HG02798 (cell line): ENCODE results near the gene NRXN3.
"Not testable (repeated sequence)": the region's sequence is repeated elsewhere in the genome, so short reads cannot be mapped to it uniquely, and the experiment has no call there.

ENCODE experiments used
- ATAC-seq: cut with Tn5 transposase; IDR thresholded peaks from one replicate; pipeline ENCODE4 v1.9.1; 2021; ENCODE audit warnings: mild to moderate bottlenecking; ENCODE audit not compliant: unreplicated experiment, poor library complexity

Gene NRXN3

GRCh38 chr14:78383060-78383459 lies 212.9 kb downstream of the NRXN3 start:
- ATAC-seq, result no peak

- no peak for ATAC-seq
Observed at GRCh38 chr14:78398216-78398615, 228.0 kb downstream of the NRXN3 start.

DNA sequence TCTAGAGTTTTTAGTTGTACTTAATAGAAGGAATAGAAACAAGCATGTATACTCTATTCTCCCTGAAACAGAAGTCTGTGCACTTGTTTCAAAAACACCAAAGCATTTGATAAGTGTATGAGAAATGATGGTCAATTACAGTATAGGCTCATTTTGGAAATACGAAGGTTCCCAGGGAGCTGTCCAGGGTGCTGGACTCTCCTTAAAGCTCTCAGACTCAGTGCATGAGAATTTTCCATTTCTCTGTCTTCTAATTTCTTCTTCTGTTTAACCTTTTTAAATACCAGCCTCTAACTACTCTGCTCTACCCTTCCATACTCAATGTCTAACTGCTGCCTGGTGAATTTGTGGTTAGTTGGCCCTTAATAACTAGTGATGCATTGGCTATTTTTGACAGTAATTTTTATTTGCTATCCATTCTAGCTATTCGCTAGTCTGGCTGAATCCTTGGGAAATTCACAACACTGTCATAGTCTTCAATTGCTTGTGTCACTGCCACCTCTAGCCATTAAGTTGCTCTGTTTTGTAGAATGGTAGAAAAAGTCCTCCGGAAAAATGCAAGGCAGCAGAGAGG lies 229.2 kb downstream of the NRXN3 start:
- ATAC-seq, result no peak

DNA sequence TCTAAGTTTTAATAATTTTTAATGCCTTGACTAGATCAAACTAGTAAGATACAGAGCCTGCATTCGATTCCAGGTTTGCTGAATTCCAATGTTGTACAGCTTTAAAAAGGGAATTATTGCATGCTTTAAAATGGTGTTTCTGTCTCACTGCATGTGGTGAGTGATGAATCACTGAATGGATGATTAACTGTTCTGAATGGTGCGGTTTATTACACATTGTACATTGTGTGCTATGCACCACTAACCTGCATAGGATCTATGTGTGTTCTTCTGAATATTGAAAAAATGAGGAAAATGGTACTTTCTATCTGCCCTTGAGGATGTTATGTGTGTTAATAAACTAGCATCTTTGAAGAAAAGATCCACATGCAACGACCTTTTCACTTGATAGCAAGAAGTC lies 231.7 kb downstream of the NRXN3 start:
- no peak for ATAC-seq

GRCh38 chr14:78403278-78403815 lies 233.2 kb downstream of the NRXN3 start:
- ATAC-seq, result peak; percentile 67

GRCh38 chr14:78405079-78405856 lies 235.1 kb downstream of the NRXN3 start:
- no peak for ATAC-seq

DNA sequence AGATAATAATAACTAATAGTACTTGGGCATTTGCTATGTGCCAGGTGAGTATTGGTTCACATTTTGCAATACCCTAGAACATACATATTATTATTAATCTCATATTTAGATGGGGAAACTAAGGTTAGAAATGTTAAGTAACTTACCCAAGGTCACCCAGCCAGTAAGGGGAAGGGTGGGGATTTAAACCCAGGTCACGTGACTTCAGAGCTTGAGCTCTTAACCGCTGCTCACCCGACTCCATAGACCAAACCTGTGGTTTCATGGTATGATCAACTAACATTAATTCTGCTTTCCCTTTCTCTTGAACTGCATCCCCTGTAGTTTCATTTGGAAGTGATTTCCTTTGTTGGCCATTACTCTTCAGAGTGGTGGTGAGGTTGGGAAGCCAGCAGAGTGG lies 242.3 kb downstream of the NRXN3 start:
- ATAC-seq, result no peak

GRCh38 chr14:78414172-78414571 lies 244.0 kb downstream of the NRXN3 start:
- ATAC-seq, result no peak

GRCh38 chr14:78417532-78417931 lies 247.4 kb downstream of the NRXN3 start:
- ATAC-seq, result no peak

DNA sequence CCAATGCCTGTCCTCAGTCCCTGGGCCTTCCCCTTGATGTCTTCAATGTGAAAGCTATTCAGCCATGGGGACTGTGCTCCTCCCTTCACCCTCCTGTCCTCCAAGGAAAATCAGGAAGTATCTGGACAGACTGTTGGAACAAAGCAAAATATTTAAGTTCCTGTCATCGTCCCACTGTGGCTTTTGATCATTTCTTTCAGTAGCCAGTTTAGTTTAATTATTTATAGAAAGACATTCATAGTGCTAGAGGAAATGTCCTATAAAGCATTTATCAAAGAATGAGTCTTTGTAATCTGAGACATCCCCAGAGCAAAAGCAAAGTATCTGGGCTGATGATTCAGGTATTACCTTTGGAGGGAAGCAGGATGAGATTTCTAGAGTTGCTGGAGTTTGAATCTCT lies 254.1 kb downstream of the NRXN3 start:
- no peak for ATAC-seq

- ATAC-seq, result no peak
Observed at GRCh38 chr14:78425330-78425729, 255.2 kb downstream of the NRXN3 start.

- no peak for ATAC-seq
Observed at GRCh38 chr14:78425782-78426181, 255.6 kb downstream of the NRXN3 start.

DNA sequence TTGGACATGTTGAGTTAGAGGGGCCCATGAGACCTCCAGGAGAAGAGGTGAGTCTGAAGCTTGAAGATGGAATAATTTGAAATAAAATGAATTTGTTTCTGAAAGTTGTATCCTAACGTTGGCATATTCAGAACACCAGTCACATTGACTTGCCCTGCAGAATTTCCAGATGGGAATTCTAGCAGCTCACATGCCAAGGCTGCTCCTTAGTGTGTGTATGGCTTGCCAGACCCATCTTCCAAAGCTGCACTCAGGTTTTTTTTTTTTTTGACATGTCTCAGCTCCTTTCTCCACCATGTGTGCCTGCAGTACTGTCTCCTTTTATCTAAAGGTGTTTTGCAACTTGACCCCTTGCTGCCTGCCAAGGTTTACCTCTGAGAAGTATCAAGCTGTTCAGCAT lies 261.9 kb downstream of the NRXN3 start:
- no peak for ATAC-seq

DNA sequence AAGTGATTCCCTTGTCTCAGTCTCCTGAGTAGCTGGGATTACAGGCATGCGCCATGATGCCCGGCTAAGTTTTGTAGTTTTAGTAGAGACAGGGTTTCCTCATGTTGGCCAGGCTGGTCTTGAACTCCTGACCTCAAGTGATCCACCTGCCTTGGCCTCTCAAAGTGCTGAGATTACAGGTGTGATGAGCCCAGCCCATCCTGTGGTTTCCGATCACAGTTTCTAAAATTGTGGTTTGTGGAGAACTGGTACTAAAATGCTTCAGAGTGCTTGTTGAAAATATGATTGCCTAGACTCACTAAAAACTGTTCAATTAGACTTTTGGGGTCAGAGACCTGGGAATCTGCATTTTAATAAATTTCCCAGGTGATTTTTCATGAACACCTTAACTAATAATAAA lies 267.3 kb downstream of the NRXN3 start:
- not testable (repeated sequence) for ATAC-seq

GRCh38 chr14:78440356-78440894 lies 270.3 kb downstream of the NRXN3 start:
- no peak for ATAC-seq

DNA sequence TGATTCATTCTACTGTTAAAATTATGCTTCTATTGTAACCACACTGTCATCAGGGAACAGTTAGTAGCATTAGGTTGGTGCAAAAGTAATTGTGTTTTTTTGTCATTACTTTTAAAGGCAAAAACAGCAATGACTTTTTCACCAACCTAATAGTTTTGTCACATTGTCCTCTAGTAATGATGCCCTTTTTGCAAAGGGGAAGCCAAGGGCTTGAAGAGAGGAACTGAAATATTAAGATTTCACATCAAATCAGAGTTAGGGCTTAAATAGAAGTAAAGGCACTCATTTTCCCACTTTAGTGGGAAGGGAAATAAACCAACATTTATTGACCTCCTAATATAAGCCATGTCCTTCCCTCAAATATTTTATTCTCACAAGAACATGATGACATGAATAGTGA lies 273.7 kb downstream of the NRXN3 start:
- no peak for ATAC-seq

DNA sequence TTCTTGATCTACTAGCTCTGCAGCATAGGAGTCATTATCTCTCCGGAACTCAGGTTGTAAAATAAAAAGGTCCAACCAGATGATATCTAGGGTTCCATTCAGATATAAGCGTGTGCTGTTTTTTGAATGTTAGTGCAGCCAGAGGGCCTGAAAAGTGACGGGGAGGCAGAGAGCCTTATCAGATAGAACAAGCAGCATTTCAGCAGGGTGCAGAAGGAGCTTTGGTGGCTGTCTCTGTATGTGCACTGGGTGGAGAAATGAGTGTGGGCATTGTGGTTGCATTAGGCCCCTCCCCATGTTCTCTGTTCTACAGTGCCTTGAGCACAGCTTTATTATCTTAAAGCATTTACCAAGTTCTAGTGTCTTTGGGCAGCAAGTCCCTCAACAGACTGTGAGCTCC lies 275.1 kb downstream of the NRXN3 start:
- ATAC-seq, result no peak

DNA sequence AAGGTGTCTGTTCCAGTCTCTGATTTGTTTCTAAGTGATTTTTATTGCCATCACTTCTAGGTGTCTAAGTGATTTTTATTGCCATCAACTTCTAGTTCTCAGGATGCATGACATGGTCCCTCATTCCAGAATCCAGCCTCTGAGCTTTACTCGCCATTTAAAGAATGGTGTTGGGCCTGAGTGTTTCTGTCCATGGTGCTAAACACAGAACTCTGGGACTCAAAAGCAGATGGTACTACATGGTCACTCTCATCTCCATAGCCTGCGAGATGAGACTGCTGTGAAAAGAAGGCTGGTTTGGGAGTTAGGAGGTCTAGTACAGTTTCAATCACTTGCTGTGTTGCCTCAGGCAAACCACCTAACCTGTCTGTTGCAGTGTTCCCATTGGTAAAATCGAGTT lies 276.6 kb downstream of the NRXN3 start:
- ATAC-seq, result no peak

GRCh38 chr14:78448164-78449094 lies 278.3 kb downstream of the NRXN3 start:
- ATAC-seq, result peak; percentile 68

DNA sequence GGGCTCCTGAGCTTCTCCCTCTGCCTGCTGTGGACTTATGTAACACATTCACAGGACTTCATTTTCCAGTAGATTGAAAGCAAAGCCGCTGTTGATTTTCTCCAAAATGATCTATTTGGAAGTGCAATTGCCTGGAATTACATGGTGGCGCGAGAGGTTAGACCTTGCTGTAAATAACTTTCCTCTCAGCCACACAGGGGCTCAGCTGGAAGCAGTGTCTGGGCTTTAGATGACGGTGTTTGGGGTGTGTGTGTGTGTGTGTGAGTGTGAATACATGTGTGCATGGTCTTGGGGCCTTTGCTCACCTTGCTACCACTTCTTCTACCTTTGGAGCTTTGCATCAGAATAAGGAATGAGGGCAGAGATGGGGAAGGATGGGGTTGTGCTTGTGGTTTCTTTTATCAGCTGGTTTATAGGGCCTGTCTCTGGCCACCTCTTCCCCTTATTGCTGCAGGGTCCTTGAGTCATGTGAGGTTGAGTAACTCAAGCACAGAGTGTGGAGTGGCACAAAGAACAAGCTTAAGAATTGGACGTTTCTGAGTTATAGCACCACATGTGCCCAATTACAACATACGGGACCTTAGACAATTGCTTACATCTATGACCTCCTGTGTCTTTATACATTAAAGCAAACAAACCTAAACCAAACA lies 280.6 kb downstream of the NRXN3 start:
- ATAC-seq, result no peak
